Caco-2 (cell line): ENCODE results near the gene HIC2. TPM values are rescaled to one million over a fixed set of nuclear protein-coding genes. Genes with fewer than 3 reads are reported as not detected.

Experiments
- BruUV-seq: library from RNA; stranded (reverse); fragments of 400-500 nt; replicated peaks from 2 replicates; lab custom pipeline; 2021; lab: Mats Ljungman, UMichigan
- CTCF ChIA-PET: fragments of 300-600 bp; sonication (Branson Sonifier 250); formaldehyde crosslinking; loops from one replicate; lab custom pipeline; 2022; ENCODE audit warnings: antibody characterized with exemption; lab: Charles Lee
- POLR2A ChIA-PET: fragments of 300-600 bp; sonication (Branson Sonifier 250); formaldehyde crosslinking; loops from one replicate; lab custom pipeline; 2022; ENCODE audit warnings: antibody characterized with exemption; lab: Charles Lee
- DNase-seq, 2 experiments: peaks; one replicate each; pipeline versions ENCODE4 v3.0.0 to v3.0.0-alpha.2; 2020 to 2022
- H3K27me3 ChIP-seq: replicated peaks from 2 replicates; pipeline ENCODE4 v1.6.0; 2011; ENCODE audit warnings: low read length; ENCODE audit not compliant: control insufficient read depth, insufficient read depth
- H3K36me3 ChIP-seq: 2 replicates; pipeline ENCODE4 v1.5.1; 2011; ENCODE audit warnings: low read length; ENCODE audit not compliant: control insufficient read depth, insufficient read depth
- H3K4me1 ChIP-seq: fragments of 250-450 bp; sonication (Bioruptor Pico); 2 replicates; pipeline ENCODE4 v1.5.1; 2020; ENCODE audit warnings: mild to moderate bottlenecking
- H3K4me3 ChIP-seq: 2 replicates; pipeline ENCODE4 v1.5.1; 2011; ENCODE audit warnings: low read depth, mild to moderate bottlenecking, control low read depth, low read length
- H3K9me3 ChIP-seq: fragments of 250-450 bp; sonication (Bioruptor Pico); 2 replicates; pipeline ENCODE4 v1.5.1; 2020; ENCODE audit warnings: mild to moderate bottlenecking, moderate library complexity
- H3K27ac Mint-ChIP-seq: one replicate; pipeline ENCODE4 v1.8.0; 2022; ENCODE audit warnings: mixed read lengths; ENCODE audit not compliant: unreplicated experiment
- H3K27me3 Mint-ChIP-seq: one replicate; pipeline ENCODE4 v1.8.0; 2022; ENCODE audit warnings: mixed read lengths; ENCODE audit not compliant: insufficient read depth, unreplicated experiment
- H3K36me3 Mint-ChIP-seq: one replicate; pipeline ENCODE4 v1.8.0; 2022; ENCODE audit warnings: mild to moderate bottlenecking, mixed read lengths; ENCODE audit not compliant: insufficient read depth, unreplicated experiment
- H3K4me1 Mint-ChIP-seq: one replicate; pipeline ENCODE4 v1.8.0; 2022; ENCODE audit warnings: low read depth, mixed read lengths; ENCODE audit not compliant: unreplicated experiment
- H3K4me3 Mint-ChIP-seq: one replicate; pipeline ENCODE4 v1.8.0; 2022; ENCODE audit warnings: mild to moderate bottlenecking, moderate library complexity, mixed read lengths; ENCODE audit not compliant: unreplicated experiment
- H3K9me3 Mint-ChIP-seq: one replicate; pipeline ENCODE4 v1.8.0; 2022; ENCODE audit warnings: mixed read lengths; ENCODE audit not compliant: unreplicated experiment
- intact Hi-C: fragments of 100-400 bp; cut with micrococcal nuclease; formaldehyde crosslinking; loops from one replicate; pipeline ENCODE4 v1.10.0; 2022; ENCODE audit not compliant: unreplicated experiment
- total RNA-seq: library from RNA; stranded (reverse); gene quantifications from 2 replicates; pipeline ENCODE4 v1.2.3, GENCODE V29; 2022
- TF ChIP-seq, protein P1 (sequence below), 2 experiments: fragments of 200-600 bp in 1 of 2; IDR thresholded peaks; 1 replicate in 1 of 2; 2 replicates in 1 of 2; pipeline versions ENCODE4 v1.5.1 to v1.8.0; 2011 to 2022; ENCODE audit warnings: antibody characterized with exemption in 1 of 2, control low read depth in 1 of 2, inconsistent platforms in 1 of 2, low read depth in 1 of 2, low read length in 1 of 2, mild to moderate bottlenecking in 1 of 2, moderate library complexity in 1 of 2; ENCODE audit not compliant: insufficient read depth in 1 of 2, severe bottlenecking in 1 of 2, unreplicated experiment in 1 of 2

HIC2 gene
- total RNA-seq, 1 experiment from 2014 or later, result 48.4 TPM

DNA sequence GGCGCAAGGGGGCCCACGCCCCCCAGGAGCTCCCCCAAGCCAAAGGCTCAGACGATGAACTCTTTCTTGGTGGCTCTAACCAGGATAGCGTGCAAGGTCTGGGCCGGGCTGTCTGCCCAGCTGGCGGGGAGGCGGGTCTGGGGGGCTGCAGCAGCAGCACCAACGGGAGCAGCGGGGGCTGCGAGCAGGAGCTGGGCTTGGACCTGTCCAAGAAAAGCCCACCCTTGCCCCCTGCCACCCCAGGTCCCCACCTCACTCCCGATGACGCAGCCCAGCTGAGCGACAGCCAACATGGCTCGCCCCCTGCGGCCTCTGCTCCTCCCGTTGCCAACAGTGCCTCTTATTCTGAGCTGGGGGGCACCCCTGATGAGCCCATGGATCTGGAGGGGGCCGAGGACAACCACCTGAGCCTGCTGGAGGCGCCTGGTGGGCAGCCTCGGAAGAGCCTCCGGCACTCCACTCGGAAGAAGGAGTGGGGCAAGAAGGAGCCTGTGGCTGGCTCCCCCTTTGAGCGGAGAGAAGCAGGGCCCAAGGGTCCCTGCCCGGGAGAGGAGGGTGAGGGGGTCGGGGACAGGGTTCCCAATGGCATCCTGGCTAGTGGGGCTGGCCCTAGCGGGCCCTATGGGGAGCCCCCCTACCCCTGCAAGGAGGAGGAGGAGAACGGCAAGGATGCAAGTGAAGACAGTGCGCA, 28.4 kb downstream of the HIC2 start:
- H3K36me3 ChIP-seq, result peaks cover 3% of the 10 kb centered on the region
- peaks cover 6% of the 10 kb centered on the region; the same call in 1 of the 2 replicates for H3K4me1 ChIP-seq
- Mint-ChIP-seq H3K4me3 (no peak overlapping the region), H3K36me3 (peaks cover 52% of the 10 kb centered on the region), H3K27ac (no peak overlapping the region), H3K27me3 (no peaks in the 10 kb centered on the region), H3K9me3 (no peaks in the 10 kb centered on the region), H3K4me1 (no peaks in the 10 kb centered on the region)
- peak in 1 of 2 experiments; percentile 0 for DNase-seq
- no peak overlapping the region for H3K4me3 ChIP-seq
- H3K27me3 ChIP-seq, result no peaks in the 10 kb centered on the region
- TF ChIP-seq, protein P1, sequence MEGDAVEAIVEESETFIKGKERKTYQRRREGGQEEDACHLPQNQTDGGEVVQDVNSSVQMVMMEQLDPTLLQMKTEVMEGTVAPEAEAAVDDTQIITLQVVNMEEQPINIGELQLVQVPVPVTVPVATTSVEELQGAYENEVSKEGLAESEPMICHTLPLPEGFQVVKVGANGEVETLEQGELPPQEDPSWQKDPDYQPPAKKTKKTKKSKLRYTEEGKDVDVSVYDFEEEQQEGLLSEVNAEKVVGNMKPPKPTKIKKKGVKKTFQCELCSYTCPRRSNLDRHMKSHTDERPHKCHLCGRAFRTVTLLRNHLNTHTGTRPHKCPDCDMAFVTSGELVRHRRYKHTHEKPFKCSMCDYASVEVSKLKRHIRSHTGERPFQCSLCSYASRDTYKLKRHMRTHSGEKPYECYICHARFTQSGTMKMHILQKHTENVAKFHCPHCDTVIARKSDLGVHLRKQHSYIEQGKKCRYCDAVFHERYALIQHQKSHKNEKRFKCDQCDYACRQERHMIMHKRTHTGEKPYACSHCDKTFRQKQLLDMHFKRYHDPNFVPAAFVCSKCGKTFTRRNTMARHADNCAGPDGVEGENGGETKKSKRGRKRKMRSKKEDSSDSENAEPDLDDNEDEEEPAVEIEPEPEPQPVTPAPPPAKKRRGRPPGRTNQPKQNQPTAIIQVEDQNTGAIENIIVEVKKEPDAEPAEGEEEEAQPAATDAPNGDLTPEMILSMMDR (IDR thresholded peaks at IDR 0.05; ENCODE audit: insufficient read depth in 1 of 2, low read depth in 1 of 2, low read length in 1 of 2, severe bottlenecking in 1 of 2, unreplicated experiment in 1 of 2), result no peak
- H3K9me3 ChIP-seq, result no peaks in the 10 kb centered on the region
- BruUV-seq, result no TSS peak
- ChIA-PET POLR2A (no interaction called here), CTCF (no interaction called here)
- intact Hi-C loops, result no loop called here

DNA sequence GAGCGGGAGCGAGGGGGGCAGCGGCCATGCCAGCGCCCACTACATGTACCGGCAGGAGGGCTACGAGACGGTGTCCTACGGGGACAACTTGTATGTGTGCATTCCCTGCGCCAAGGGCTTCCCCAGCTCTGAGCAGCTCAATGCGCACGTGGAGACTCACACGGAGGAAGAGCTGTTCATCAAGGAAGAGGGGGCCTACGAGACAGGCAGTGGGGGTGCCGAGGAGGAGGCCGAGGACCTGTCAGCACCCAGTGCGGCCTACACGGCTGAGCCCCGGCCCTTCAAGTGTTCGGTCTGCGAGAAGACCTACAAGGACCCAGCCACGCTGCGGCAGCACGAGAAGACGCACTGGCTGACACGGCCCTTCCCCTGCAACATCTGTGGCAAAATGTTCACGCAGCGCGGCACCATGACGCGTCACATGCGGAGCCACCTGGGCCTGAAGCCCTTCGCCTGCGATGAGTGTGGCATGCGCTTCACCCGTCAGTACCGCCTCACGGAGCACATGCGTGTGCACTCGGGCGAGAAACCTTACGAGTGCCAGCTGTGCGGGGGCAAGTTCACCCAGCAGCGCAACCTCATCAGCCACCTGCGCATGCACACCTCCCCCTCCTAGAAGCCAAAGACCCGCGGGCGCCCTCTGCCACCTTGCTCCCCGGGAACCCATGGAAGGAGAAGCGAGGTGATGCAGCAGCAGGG, 29.1 kb downstream of the HIC2 start:
- Mint-ChIP-seq H3K9me3 (no peaks in the 10 kb centered on the region), H3K4me1 (no peaks in the 10 kb centered on the region), H3K27ac (no peak overlapping the region), H3K27me3 (no peaks in the 10 kb centered on the region), H3K36me3 (peaks cover 57% of the 10 kb centered on the region), H3K4me3 (no peak overlapping the region)
- intact Hi-C loops, result no loop called here
- ChIA-PET POLR2A (no interaction called here), CTCF (no interaction called here)
- Histone ChIP-seq H3K27me3 (no peaks in the 10 kb centered on the region), H3K4me1 (peaks cover 6% of the 10 kb centered on the region; the same call in 1 of the 2 replicates), H3K36me3 (peaks cover 3% of the 10 kb centered on the region), H3K4me3 (no peak overlapping the region), H3K9me3 (no peaks in the 10 kb centered on the region)
- BruUV-seq, result no TSS peak
- TF ChIP-seq, protein P1 (IDR thresholded peaks at IDR 0.05; ENCODE audit: insufficient read depth in 1 of 2, low read depth in 1 of 2, low read length in 1 of 2, severe bottlenecking in 1 of 2, unreplicated experiment in 1 of 2), result no peak
- DNase-seq, result peak in 1 of 2 experiments; percentile 1

DNA sequence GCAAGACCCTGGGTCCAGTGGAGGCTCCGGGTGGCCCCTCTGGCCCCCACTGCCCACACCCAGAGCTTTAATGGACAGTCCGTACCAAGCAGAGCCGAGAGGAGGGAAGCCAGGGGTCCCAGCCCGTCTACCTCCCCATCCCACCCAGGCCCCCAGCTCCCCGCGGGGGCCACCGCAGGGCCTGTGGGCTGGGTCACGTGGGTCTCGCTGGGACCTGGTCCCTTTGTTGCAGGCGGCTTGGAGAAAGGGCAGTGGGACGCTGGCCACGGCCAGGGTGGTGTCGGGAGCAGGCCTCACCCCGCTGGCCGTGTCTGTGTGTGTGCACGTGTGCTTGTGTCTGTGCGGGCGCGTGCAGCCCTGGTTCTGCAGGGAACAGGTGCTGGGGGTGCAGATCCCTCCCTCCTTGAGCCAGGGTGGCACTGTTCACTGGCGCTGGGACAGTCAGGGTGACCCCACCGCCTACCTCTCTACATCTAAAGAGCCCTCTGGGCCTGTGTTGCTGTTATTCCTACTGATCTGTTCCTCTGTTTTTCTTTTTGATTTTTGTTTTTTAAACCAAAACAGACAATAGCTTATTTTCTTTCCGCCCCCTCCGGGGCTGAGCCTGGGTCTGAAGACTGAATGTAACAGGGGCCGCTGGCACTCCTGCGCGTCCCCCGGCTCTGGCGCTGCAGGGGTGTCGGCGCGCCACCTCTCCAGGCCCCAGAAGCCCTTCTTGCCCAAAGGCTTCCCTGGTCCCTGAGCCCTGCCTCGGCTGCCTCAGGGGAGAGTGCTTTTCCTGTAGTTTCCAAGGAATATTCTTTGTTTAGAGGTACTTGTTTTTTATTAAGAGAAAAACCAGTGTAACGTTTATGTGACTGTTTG, 29.9 kb downstream of the HIC2 start:
- ChIA-PET POLR2A (no interaction called here), CTCF (no interaction called here)
- intact Hi-C loops, result no loop called here
- Mint-ChIP-seq H3K9me3 (no peaks in the 10 kb centered on the region), H3K4me3 (no peak overlapping the region), H3K27me3 (no peaks in the 10 kb centered on the region), H3K4me1 (no peaks in the 10 kb centered on the region), H3K36me3 (peaks cover 64% of the 10 kb centered on the region), H3K27ac (no peak overlapping the region)
- Histone ChIP-seq H3K9me3 (no peaks in the 10 kb centered on the region), H3K4me1 (peaks cover 6% of the 10 kb centered on the region; the same call in 1 of the 2 replicates), H3K27me3 (no peaks in the 10 kb centered on the region), H3K4me3 (no peak overlapping the region), H3K36me3 (peaks cover 3% of the 10 kb centered on the region)
- TF ChIP-seq, protein P1 (IDR thresholded peaks at IDR 0.05; ENCODE audit: insufficient read depth in 1 of 2, low read depth in 1 of 2, low read length in 1 of 2, severe bottlenecking in 1 of 2, unreplicated experiment in 1 of 2), result no peak
- peak in 1 of 2 experiments; percentile 1 for DNase-seq
- BruUV-seq, result no TSS peak
